GM08714 (cell line): ENCODE measurements around the gene RGS3.

Experiments
- H3K4me3 ChIP-seq: fragments of 200-500 bp; sonication (Bioruptor generic); 2 replicates; pipeline ENCODE4 v1.5.1; 2014; ENCODE audit warnings: mild to moderate bottlenecking, low read length, inconsistent platforms
- ZNF274 ChIP-seq: IDR thresholded peaks from 2 replicates; pipeline ENCODE4 v1.6.1; 2012; ENCODE audit warnings: mild to moderate bottlenecking, low read depth, low read length

The RGS3 gene

DNA sequence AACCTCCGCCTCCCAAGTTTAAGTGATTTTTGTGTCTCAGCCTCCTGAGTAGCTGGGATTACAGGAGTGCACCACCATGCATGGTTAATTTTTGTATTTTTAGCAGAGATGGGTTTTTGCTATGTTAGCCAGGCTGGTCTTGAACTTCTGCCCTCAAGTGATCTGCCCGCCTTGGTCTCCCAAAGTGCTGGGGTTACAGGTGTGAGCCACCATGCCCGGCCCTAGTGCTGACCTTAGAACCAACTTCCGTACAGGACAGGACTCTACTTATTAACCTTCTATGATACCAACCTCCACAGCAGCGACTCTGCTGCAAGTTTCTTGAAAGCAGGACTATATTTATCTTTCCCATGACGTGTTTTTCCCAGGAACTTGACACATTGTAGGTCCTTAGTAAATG, 176.9 kb downstream of the RGS3 start:
- no peak overlapping the region for H3K4me3 ChIP-seq
- no peak for TF ChIP-seq ZNF274

GRCh38 chr9:113641100-113641885, 177.8 kb downstream of the RGS3 start:
- H3K4me3 ChIP-seq, result no peak overlapping the region
- no peak for TF ChIP-seq ZNF274

- TF ChIP-seq ZNF274, result no peak
- H3K4me3 ChIP-seq, result no peak overlapping the region
Observed at GRCh38 chr9:113644321-113644720, 180.8 kb downstream of the RGS3 start.

GRCh38 chr9:113645227-113645977, 181.9 kb downstream of the RGS3 start:
- no peak overlapping the region for H3K4me3 ChIP-seq
- TF ChIP-seq ZNF274, result no peak

DNA sequence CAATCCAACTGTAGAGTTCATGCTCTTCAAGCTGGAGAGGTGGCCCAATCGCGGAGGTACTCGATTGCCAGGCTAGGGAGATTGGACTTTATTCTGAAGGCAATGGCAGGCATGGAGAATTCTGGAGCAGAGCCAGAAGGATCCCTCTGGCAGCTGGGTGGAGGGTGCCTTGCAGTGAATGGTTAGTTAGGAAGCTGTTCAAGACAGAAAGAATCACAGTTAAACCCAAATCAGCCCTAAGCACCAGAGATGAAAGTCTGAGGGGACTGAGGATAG, 182.4 kb downstream of the RGS3 start:
- no peak for TF ChIP-seq ZNF274
- no peak overlapping the region for H3K4me3 ChIP-seq

GRCh38 chr9:113646491-113646890, 183.0 kb downstream of the RGS3 start:
- TF ChIP-seq ZNF274, result no peak

More at GRCh38 chr9:113646491-113646890, 183.0 kb downstream of the RGS3 start:
- H3K4me3 ChIP-seq, result no peak overlapping the region
